Omental fat pad (tissue), 4 donors: ENCODE data around the gene KCNJ6. TPM values are rescaled to one million over a fixed set of nuclear protein-coding genes. Genes with fewer than 3 reads are reported as not detected.
"Not testable (repeated sequence)": the region's sequence is repeated elsewhere in the genome, so short reads cannot be mapped to it uniquely, and the experiment has no call there.

Experiments
- ATAC-seq: fragments of 150-250 bp; one replicate; pipeline ENCODE4 v1.9.1; 2016; ENCODE audit warnings: mild to moderate bottlenecking, moderate library complexity; ENCODE audit not compliant: low FRiP score
- DNase-seq: peaks from one replicate; pipeline ENCODE4 v3.0.0-alpha.2; 2019; ENCODE audit warnings: low spot score
- CTCF ChIP-seq, 3 donors: fragments of 450-650 bp; IDR thresholded peaks; one replicate each; pipeline ENCODE4 v1.5.1; 2016 to 2017; ENCODE audit warnings: antibody characterized with exemption in 3 of 3, mild to moderate bottlenecking in 3 of 3, moderate library complexity in 2 of 3
- total RNA-seq, 4 donors: library from RNA; depleted of rRNA; stranded (reverse); fragments of >200 nt; gene quantifications; one replicate each; pipeline ENCODE4 v1.1.0, GENCODE V29; 2016

The KCNJ6 gene
- total RNA-seq, 4 donors from 2014 or later = not detected

GRCh38 chr21:37769656-37770055 lies 146.6 kb downstream of the KCNJ6 start:
- TF ChIP-seq CTCF (IDR thresholded peaks at IDR 0.05) = no peak
- ATAC-seq (no peak), DNase-seq (no peak)

- TF ChIP-seq CTCF (IDR thresholded peaks at IDR 0.05) = no peak
- ATAC-seq = no peak
- DNase-seq = no peak
Observed at GRCh38 chr21:37767984-37768383, 148.3 kb downstream of the KCNJ6 start.

GRCh38 chr21:37766129-37766528 lies 150.1 kb downstream of the KCNJ6 start:
- DNase-seq (no peak), ATAC-seq (no peak)
- TF ChIP-seq CTCF (IDR thresholded peaks at IDR 0.05) = no peak

- no peak for TF ChIP-seq CTCF (IDR thresholded peaks at IDR 0.05)
- ATAC-seq (no peak), DNase-seq (no peak)
Observed at GRCh38 chr21:37765221-37765900, 150.9 kb downstream of the KCNJ6 start.

- ATAC-seq (no peak), DNase-seq (no peak)
- TF ChIP-seq CTCF (IDR thresholded peaks at IDR 0.05) = no peak
Observed at GRCh38 chr21:37764691-37765090, 151.6 kb downstream of the KCNJ6 start.

GRCh38 chr21:37763298-37763697 lies 153.0 kb downstream of the KCNJ6 start:
- no peak for ATAC-seq
- DNase-seq = no peak
- TF ChIP-seq CTCF (IDR thresholded peaks at IDR 0.05) = no peak

GRCh38 chr21:37762606-37763005 lies 153.7 kb downstream of the KCNJ6 start:
- DNase-seq (no peak), ATAC-seq (no peak)
- TF ChIP-seq CTCF (IDR thresholded peaks at IDR 0.05) = no peak

GRCh38 chr21:37761406-37761805 lies 154.9 kb downstream of the KCNJ6 start:
- ATAC-seq, DNase-seq: not testable (repeated sequence)
